Gastroesophageal sphincter (tissue), 3 donors: Measurements from ENCODE around the gene PTPRJ.

ENCODE experiments used
- CTCF ChIP-seq, 4 experiments: fragments of 200-600 bp in 2 of 4; fragments of 450-650 bp in 2 of 4; sonication (generic) in 1 of 4; IDR thresholded peaks; one replicate each; pipeline ENCODE4 v1.5.1; 2017 to 2019; ENCODE audit warnings: antibody characterized with exemption in 4 of 4, mild to moderate bottlenecking in 2 of 4, moderate library complexity in 2 of 4
- EP300 ChIP-seq: sonication (generic); formaldehyde crosslinking; IDR thresholded peaks from one replicate; pipeline ENCODE4 v1.6.1; 2017; ENCODE audit warnings: antibody characterized with exemption, mild to moderate bottlenecking
- POLR2A ChIP-seq, 2 donors: fragments of 450-650 bp; IDR thresholded peaks; one replicate each; pipeline ENCODE4 v1.6.1; 2017; ENCODE audit warnings: antibody characterized with exemption in 2 of 2, mild to moderate bottlenecking in 2 of 2, moderate library complexity in 1 of 2
- POLR2AphosphoS5 ChIP-seq: sonication (generic); formaldehyde crosslinking; IDR thresholded peaks from one replicate; pipeline ENCODE4 v1.6.1; 2017; ENCODE audit warnings: antibody characterized with exemption

- TF ChIP-seq POLR2AphosphoS5 (no peak), CTCF (IDR thresholded peaks at IDR 0.05) (no peak), EP300 (no peak), POLR2A (IDR thresholded peaks at IDR 0.05) (no peak)
These were observed 173.8 kb downstream of the PTPRJ start for GRCh38 chr11:48154151-48154550.
